COR-L47 (cell line): ENCODE measurements around the gene ATP11B.

Experiments
- DNase-seq: peaks from one replicate; lab custom pipeline; 2025; lab: John Stamatoyannopoulos, UW

ATP11B gene

GRCh38 chr3:182910936-182911781 lies 117.9 kb downstream of the ATP11B start:
- no peak for DNase-seq

- DNase-seq: no peak
These were observed 118.4 kb downstream of the ATP11B start for GRCh38 chr3:182911782-182912111.

GRCh38 chr3:182912474-182912873 lies 119.2 kb downstream of the ATP11B start:
- DNase-seq: no peak

GRCh38 chr3:182913889-182914288 lies 120.6 kb downstream of the ATP11B start:
- no peak for DNase-seq

GRCh38 chr3:182914341-182914740 lies 121.0 kb downstream of the ATP11B start:
- DNase-seq: no peak

- DNase-seq: no peak
These were observed 123.8 kb downstream of the ATP11B start for GRCh38 chr3:182917134-182917533.

GRCh38 chr3:182919866-182920357 lies 126.6 kb downstream of the ATP11B start:
- no peak for DNase-seq

- no peak for DNase-seq
These were observed 127.3 kb downstream of the ATP11B start for GRCh38 chr3:182920515-182921084.

- no peak for DNase-seq
These were observed 128.5 kb downstream of the ATP11B start for GRCh38 chr3:182921665-182922355.

GRCh38 chr3:182925330-182925943 lies 132.1 kb downstream of the ATP11B start:
- no peak for DNase-seq

GRCh38 chr3:182925944-182926337 lies 132.6 kb downstream of the ATP11B start:
- DNase-seq: no peak

- no peak for DNase-seq
These were observed 142.5 kb downstream of the ATP11B start for GRCh38 chr3:182935803-182936202.

GRCh38 chr3:182936239-182936917 lies 143.1 kb downstream of the ATP11B start:
- no peak for DNase-seq

- DNase-seq: no peak
These were observed 143.6 kb downstream of the ATP11B start for GRCh38 chr3:182936918-182937285.

GRCh38 chr3:182937293-182938051 lies 144.2 kb downstream of the ATP11B start:
- no peak for DNase-seq

- no peak for DNase-seq
These were observed 147.0 kb downstream of the ATP11B start for GRCh38 chr3:182940266-182940808.

- no peak for DNase-seq
These were observed 148.4 kb downstream of the ATP11B start for GRCh38 chr3:182941719-182942118.

GRCh38 chr3:182947888-182948287 lies 154.6 kb downstream of the ATP11B start:
- DNase-seq: no peak

- DNase-seq: no peak
These were observed 155.0 kb downstream of the ATP11B start for GRCh38 chr3:182948305-182948704.

- DNase-seq: no peak
These were observed 156.4 kb downstream of the ATP11B start for GRCh38 chr3:182949688-182950087.
